AG04449 (cell line): ENCODE results near the gene CEP76.

Source experiments
- CTCF ChIA-PET: fragments of 350-600 bp; formaldehyde crosslinking; extraction: SDS; loops from one replicate; lab custom pipeline; 2021; ENCODE audit warnings: antibody characterized with exemption; lab: Yijun Ruan, JAX
- POLR2A ChIA-PET: fragments of 400-600, 350-600 bp; formaldehyde crosslinking; extraction: SDS; loops from one replicate; lab custom pipeline; 2020; ENCODE audit warnings: antibody characterized with exemption, inconsistent platforms; lab: Yijun Ruan, JAX
- DNase-seq: peaks from one replicate; pipeline ENCODE4 v3.0.0-alpha.2; 2010; ENCODE audit warnings: low read depth, low spot score
- H3K4me3 ChIP-seq: 2 replicates; pipeline ENCODE4 v1.5.1; 2011; ENCODE audit warnings: low read depth, mild to moderate bottlenecking, control low read depth, low read length
- TF ChIP-seq, protein P1 (sequence below): IDR thresholded peaks from one replicate; pipeline ENCODE4 v1.5.1; 2011; ENCODE audit warnings: mild to moderate bottlenecking, moderate library complexity, low read length, control low read depth, inconsistent platforms; ENCODE audit not compliant: insufficient read depth; ENCODE audit errors: missing control alignments

CEP76 gene

DNA sequence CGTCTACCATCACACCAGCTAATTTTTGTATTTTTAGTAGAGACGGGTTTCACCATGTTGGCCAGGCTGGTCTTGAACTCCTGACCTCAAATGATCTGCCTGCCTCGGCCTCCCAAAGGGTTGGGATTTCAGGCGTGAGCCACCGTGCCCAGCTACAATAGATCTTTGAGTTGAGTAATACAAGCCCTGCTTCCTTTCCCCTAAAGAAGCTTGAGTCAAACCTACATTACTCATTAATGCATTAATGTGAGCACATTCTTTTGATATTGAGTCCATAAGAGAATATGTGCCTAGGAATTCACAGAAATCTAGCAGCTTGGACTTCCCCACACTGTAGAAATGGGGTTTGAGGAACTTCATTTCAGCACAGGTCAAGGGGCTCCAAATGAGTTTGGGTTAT is 39.9 kb upstream of the CEP76 start:
- no peak overlapping the region for H3K4me3 ChIP-seq
- ChIA-PET CTCF (interaction anchor here (1.1 to 15.8 kb wide), 8 partner anchors 10 to 349 kb away, joined by 4 to 324 read pairs (median 7); partner anchors contain the start of gene PTPN2), POLR2A (interaction anchor here (0.9 to 1.0 kb wide), 2 partner anchors 142 to 204 kb away, joined by 3 to 6 read pairs; partner anchors contain the start of gene PTPN2)
- TF ChIP-seq, protein P1, sequence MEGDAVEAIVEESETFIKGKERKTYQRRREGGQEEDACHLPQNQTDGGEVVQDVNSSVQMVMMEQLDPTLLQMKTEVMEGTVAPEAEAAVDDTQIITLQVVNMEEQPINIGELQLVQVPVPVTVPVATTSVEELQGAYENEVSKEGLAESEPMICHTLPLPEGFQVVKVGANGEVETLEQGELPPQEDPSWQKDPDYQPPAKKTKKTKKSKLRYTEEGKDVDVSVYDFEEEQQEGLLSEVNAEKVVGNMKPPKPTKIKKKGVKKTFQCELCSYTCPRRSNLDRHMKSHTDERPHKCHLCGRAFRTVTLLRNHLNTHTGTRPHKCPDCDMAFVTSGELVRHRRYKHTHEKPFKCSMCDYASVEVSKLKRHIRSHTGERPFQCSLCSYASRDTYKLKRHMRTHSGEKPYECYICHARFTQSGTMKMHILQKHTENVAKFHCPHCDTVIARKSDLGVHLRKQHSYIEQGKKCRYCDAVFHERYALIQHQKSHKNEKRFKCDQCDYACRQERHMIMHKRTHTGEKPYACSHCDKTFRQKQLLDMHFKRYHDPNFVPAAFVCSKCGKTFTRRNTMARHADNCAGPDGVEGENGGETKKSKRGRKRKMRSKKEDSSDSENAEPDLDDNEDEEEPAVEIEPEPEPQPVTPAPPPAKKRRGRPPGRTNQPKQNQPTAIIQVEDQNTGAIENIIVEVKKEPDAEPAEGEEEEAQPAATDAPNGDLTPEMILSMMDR = no peak
- DNase-seq = peak; percentile 60

DNA sequence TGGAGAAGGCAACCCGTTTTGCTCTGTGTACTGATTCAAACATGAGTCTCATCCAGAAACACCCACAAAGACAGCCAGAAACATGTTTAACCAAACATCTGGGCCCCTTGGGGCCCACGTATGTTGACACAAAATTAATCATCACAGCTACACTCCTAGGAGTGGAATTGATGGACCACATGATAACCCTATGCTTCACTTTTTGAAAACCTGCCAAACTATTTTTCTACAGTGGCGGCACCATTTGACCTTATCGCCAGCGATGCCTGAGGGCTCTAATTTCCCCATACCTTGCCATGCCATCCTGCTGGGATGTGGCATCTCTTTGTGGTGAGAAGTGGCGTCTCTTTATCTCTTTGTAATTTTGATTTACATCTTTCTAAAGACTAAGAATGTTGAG is 38.8 kb upstream of the CEP76 start:
- ChIA-PET CTCF (interaction anchor here (1.3 to 15.8 kb wide), 5 partner anchors 9 to 196 kb away, joined by 4 to 324 read pairs (median 112); partner anchors contain the start of gene PTPN2), POLR2A (no interaction called here)
- peak; percentile 24 for DNase-seq

DNA sequence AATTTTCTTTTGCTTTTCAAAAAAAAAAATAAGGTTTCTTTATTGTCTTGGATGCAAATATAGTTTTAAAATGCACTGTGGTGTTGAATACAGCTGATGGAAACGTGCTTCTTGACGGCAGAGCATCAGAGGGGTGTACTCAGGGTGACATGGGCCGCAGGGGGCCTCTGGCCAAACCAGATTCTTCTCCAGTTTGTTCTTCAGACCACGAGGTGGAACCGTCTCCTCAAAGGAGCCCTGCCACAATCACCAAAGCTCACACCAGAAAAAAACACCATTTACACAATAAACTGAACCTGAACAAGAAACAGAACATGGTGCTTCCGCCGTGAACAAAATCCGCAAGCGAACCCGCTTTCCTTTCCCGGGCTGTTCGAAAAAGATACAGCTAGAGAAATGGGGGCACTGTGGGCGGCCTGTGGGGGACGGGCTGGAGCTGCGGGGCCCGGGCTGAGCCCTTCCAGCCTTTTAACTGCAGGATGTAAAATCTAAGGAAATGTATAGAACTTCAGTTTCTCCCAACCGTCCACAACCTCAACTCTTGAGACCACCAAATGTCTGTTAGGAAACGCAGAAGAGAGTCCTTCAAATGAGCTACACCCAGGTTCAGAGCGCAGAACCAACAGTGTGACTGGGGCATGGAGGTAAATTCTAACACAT is 34.9 kb upstream of the CEP76 start:
- DNase-seq = no peak
- POLR2A ChIA-PET = no interaction called here
- H3K4me3 ChIP-seq = no peak overlapping the region
- CTCF ChIA-PET = interaction anchor here (1.2 to 15.8 kb wide), 5 partner anchors 10 to 345 kb away, joined by 4 to 324 read pairs (median 28); partner anchors contain the start of gene PTPN2
- TF ChIP-seq, protein P1 = no peak

More for the DNA sequence above, 38.8 kb upstream of the CEP76 start:
- no peak overlapping the region for H3K4me3 ChIP-seq
- TF ChIP-seq, protein P1 = no peak

DNA sequence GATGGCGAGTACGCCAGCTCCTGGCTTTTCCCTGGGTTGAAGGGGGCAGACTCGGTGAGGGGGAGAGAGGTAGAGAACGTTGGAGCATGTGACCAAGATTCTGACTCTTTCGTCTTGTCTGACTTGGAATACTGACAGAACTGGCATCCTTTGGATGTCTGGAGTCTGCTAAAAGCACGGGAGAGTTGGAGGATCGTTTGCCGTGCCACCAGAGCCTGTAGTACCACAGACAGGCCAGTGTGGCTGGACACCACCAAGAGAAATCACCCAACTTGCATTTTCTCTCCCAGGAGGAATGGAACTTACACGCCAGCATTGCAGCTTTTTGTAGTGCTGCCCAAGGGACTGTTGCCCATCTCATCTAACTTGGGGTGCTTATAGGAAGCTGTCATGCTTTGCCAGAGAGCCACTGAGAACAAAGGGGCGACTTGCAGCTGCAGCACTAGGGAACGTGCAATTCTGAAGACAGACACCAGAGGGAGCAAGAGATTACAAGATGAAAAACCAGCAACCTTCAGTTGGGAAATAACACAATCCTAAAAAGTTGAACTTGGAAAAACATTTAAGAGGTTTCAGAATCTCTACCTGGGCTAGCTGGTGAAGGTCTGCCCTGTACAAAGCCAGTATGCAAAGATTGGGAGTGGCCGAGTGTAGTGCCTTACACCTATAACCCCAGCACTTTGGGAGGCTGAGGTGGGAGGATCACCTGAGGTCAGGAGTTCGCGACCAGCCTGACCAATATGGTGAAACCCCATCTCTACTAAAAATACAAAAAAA is 24.4 kb upstream of the CEP76 start:
- TF ChIP-seq, protein P1 = peak; percentile 74
- no peak for DNase-seq
- ChIA-PET CTCF (interaction anchor here (0.6 to 13.8 kb wide), 23 partner anchors 8 to 433 kb away, joined by 3 to 307 read pairs (median 6); no protein-coding TSS in a partner anchor), POLR2A (no interaction called here)
- H3K4me3 ChIP-seq = no peak overlapping the region

DNA sequence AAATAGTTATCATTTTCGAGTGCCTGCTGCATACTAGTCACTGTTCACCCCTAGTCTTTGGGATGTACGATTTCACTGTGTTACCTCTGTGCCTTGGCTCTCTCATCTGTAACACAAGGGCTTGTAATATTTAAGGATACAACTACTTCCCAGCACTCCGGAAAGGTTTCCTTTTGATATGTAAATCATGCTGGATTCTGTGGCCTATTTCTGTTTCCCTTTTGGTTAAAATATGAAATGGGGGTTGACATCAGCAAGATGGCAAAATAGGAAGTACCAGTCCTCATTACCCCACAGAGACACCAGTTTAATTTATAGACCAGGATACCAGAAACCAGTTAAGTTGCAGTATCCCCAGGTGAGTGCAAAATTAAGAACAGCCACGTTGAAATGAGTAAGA is 23.8 kb upstream of the CEP76 start:
- POLR2A ChIA-PET = no interaction called here

More for the DNA sequence above, 23.8 kb upstream of the CEP76 start:
- DNase-seq = no peak
- no peak overlapping the region for H3K4me3 ChIP-seq
- TF ChIP-seq, protein P1 = no peak
- CTCF ChIA-PET = interaction anchor here (0.6 to 13.8 kb wide), 18 partner anchors 12 to 433 kb away, joined by 3 to 307 read pairs (median 8); no protein-coding TSS in a partner anchor
